ENCODE results near the gene SLC9A9.

The SLC9A9 gene

GRCh38 chr3:143657391-143657790 lies 190.9 kb downstream of the SLC9A9 start:
- Histone ChIP-seq H3K9me3 (ENCODE audit: insufficient read depth, low read length, severe bottlenecking) (peaks cover under 1% of the 10 kb centered on the region), H3K36me3 (ENCODE audit: insufficient read depth, low read length) (no peaks in the 10 kb centered on the region), H3K9ac (ENCODE audit: low read depth, low read length) (no peak overlapping the region), H3K4me3 (ENCODE audit: low read depth in 1 of 2, low read length in 2 of 2) (no peak overlapping the region), H3K79me2 (ENCODE audit: insufficient read depth, low read length) (no peaks in the 10 kb centered on the region), H3K4me2 (ENCODE audit: insufficient read depth, low read length) (no peak overlapping the region), H3K27ac (ENCODE audit: low read length) (no peak overlapping the region), H3K27me3 (ENCODE audit: insufficient read depth, low read length, poor library complexity) (no peaks in the 10 kb centered on the region), H2AFZ (ENCODE audit: low read depth, low read length) (no peak overlapping the region), H4K20me1 (ENCODE audit: insufficient read depth, low read length) (no peaks in the 10 kb centered on the region), H3K4me1 (ENCODE audit: insufficient read depth, low read length) (no peaks in the 10 kb centered on the region)
- no peak for ATAC-seq (ENCODE audit: insufficient read depth, low read depth)
- TF ChIP-seq CTCF (IDR thresholded peaks at IDR 0.05; ENCODE audit: borderline replicate concordance, extremely low read depth, low read length, poor library complexity, severe bottlenecking) (no peak), EZH2 (IDR thresholded peaks at IDR 0.05; ENCODE audit: borderline replicate concordance, low read depth, low read length, severe bottlenecking) (no peak)
- no peak for DNase-seq

- H3K4me3 ChIP-seq (ENCODE audit: low read depth in 1 of 2, low read length in 2 of 2), result no peak overlapping the region
- H2AFZ ChIP-seq (ENCODE audit: low read depth, low read length), result no peak overlapping the region
- H3K4me1 ChIP-seq (ENCODE audit: insufficient read depth, low read length), result no peaks in the 10 kb centered on the region
- H3K9me3 ChIP-seq (ENCODE audit: insufficient read depth, low read length, severe bottlenecking), result no peaks in the 10 kb centered on the region
- no peaks in the 10 kb centered on the region for H3K36me3 ChIP-seq (ENCODE audit: insufficient read depth, low read length)
- H3K27ac ChIP-seq (ENCODE audit: low read length), result no peak overlapping the region
- no peak for ATAC-seq (ENCODE audit: insufficient read depth, low read depth)
- TF ChIP-seq EZH2 (IDR thresholded peaks at IDR 0.05; ENCODE audit: borderline replicate concordance, low read depth, low read length, severe bottlenecking) (no peak), CTCF (IDR thresholded peaks at IDR 0.05; ENCODE audit: borderline replicate concordance, extremely low read depth, low read length, poor library complexity, severe bottlenecking) (no peak)
- no peaks in the 10 kb centered on the region for H4K20me1 ChIP-seq (ENCODE audit: insufficient read depth, low read length)
- H3K9ac ChIP-seq (ENCODE audit: low read depth, low read length), result no peak overlapping the region
- no peaks in the 10 kb centered on the region for H3K27me3 ChIP-seq (ENCODE audit: insufficient read depth, low read length, poor library complexity)
- no peaks in the 10 kb centered on the region for H3K79me2 ChIP-seq (ENCODE audit: insufficient read depth, low read length)
- no peak overlapping the region for H3K4me2 ChIP-seq (ENCODE audit: insufficient read depth, low read length)
- DNase-seq, result no peak
Observed at GRCh38 chr3:143654906-143655305, 193.4 kb downstream of the SLC9A9 start.

GRCh38 chr3:143653935-143654334 lies 194.3 kb downstream of the SLC9A9 start:
- Histone ChIP-seq H3K36me3 (ENCODE audit: insufficient read depth, low read length) (no peaks in the 10 kb centered on the region), H3K9me3 (ENCODE audit: insufficient read depth, low read length, severe bottlenecking) (no peaks in the 10 kb centered on the region), H3K4me2 (ENCODE audit: insufficient read depth, low read length) (no peak overlapping the region), H3K9ac (ENCODE audit: low read depth, low read length) (no peak overlapping the region), H3K4me1 (ENCODE audit: insufficient read depth, low read length) (no peaks in the 10 kb centered on the region), H3K4me3 (ENCODE audit: low read depth in 1 of 2, low read length in 2 of 2) (no peak overlapping the region), H3K27ac (ENCODE audit: low read length) (no peak overlapping the region), H3K27me3 (ENCODE audit: insufficient read depth, low read length, poor library complexity) (no peaks in the 10 kb centered on the region), H3K79me2 (ENCODE audit: insufficient read depth, low read length) (no peaks in the 10 kb centered on the region), H2AFZ (ENCODE audit: low read depth, low read length) (no peak overlapping the region), H4K20me1 (ENCODE audit: insufficient read depth, low read length) (no peaks in the 10 kb centered on the region)
- no peak for ATAC-seq (ENCODE audit: insufficient read depth, low read depth)
- no peak for DNase-seq
- TF ChIP-seq EZH2 (IDR thresholded peaks at IDR 0.05; ENCODE audit: borderline replicate concordance, low read depth, low read length, severe bottlenecking) (no peak), CTCF (IDR thresholded peaks at IDR 0.05; ENCODE audit: borderline replicate concordance, extremely low read depth, low read length, poor library complexity, severe bottlenecking) (no peak)

- no peaks in the 10 kb centered on the region for H3K79me2 ChIP-seq (ENCODE audit: insufficient read depth, low read length)
- no peak overlapping the region for H3K4me3 ChIP-seq (ENCODE audit: low read depth in 1 of 2, low read length in 2 of 2)
- no peak overlapping the region for H3K9ac ChIP-seq (ENCODE audit: low read depth, low read length)
- no peak overlapping the region for H2AFZ ChIP-seq (ENCODE audit: low read depth, low read length)
- no peaks in the 10 kb centered on the region for H3K27me3 ChIP-seq (ENCODE audit: insufficient read depth, low read length, poor library complexity)
- H4K20me1 ChIP-seq (ENCODE audit: insufficient read depth, low read length), result no peaks in the 10 kb centered on the region
- H3K27ac ChIP-seq (ENCODE audit: low read length), result no peak overlapping the region
- H3K4me1 ChIP-seq (ENCODE audit: insufficient read depth, low read length), result no peaks in the 10 kb centered on the region
- no peaks in the 10 kb centered on the region for H3K9me3 ChIP-seq (ENCODE audit: insufficient read depth, low read length, severe bottlenecking)
- no peak for DNase-seq
- no peaks in the 10 kb centered on the region for H3K36me3 ChIP-seq (ENCODE audit: insufficient read depth, low read length)
- TF ChIP-seq EZH2 (IDR thresholded peaks at IDR 0.05; ENCODE audit: borderline replicate concordance, low read depth, low read length, severe bottlenecking) (no peak), CTCF (IDR thresholded peaks at IDR 0.05; ENCODE audit: borderline replicate concordance, extremely low read depth, low read length, poor library complexity, severe bottlenecking) (no peak)
- ATAC-seq (ENCODE audit: insufficient read depth, low read depth), result no peak
- H3K4me2 ChIP-seq (ENCODE audit: insufficient read depth, low read length), result no peak overlapping the region
Observed at GRCh38 chr3:143653493-143653892, 194.8 kb downstream of the SLC9A9 start.

All from DND-41 (cell line).